SW 1271 (cell line): Measurements from ENCODE around the gene DNAJC1.

ENCODE experiments used
- DNase-seq, 2 experiments: peaks; one replicate each; lab custom pipeline; 2025; lab: John Stamatoyannopoulos, UW

Gene DNAJC1

GRCh38 chr10:21959998-21960397 lies 43.5 kb downstream of the DNAJC1 start:
- no peak for DNase-seq

- DNase-seq = no peak
Measured at GRCh38 chr10:21954690-21955089, 48.8 kb downstream of the DNAJC1 start.

GRCh38 chr10:21954132-21954531 lies 49.4 kb downstream of the DNAJC1 start:
- no peak for DNase-seq

- DNase-seq = peak; percentile 20 to 77
Measured at GRCh38 chr10:21953585-21954057, 49.9 kb downstream of the DNAJC1 start.

- DNase-seq = no peak
Measured at GRCh38 chr10:21950566-21950965, 53.0 kb downstream of the DNAJC1 start.

- DNase-seq = no peak
Measured at GRCh38 chr10:21946946-21947345, 56.6 kb downstream of the DNAJC1 start.

- DNase-seq = no peak
Measured at GRCh38 chr10:21944727-21945386, 58.7 kb downstream of the DNAJC1 start.

- no peak for DNase-seq
Measured at GRCh38 chr10:21943633-21944265, 59.8 kb downstream of the DNAJC1 start.

GRCh38 chr10:21935439-21936023 lies 68.0 kb downstream of the DNAJC1 start:
- DNase-seq = no peak

GRCh38 chr10:21934307-21934706 lies 69.2 kb downstream of the DNAJC1 start:
- DNase-seq = no peak

GRCh38 chr10:21929070-21929469 lies 74.5 kb downstream of the DNAJC1 start:
- no peak for DNase-seq

- DNase-seq = peak in 1 of 2 experiments; percentile 19
Measured at GRCh38 chr10:21927631-21928353, 75.7 kb downstream of the DNAJC1 start.

GRCh38 chr10:21926949-21927348 lies 76.6 kb downstream of the DNAJC1 start:
- DNase-seq = peak; percentile 41 to 81

GRCh38 chr10:21926358-21926925 lies 77.1 kb downstream of the DNAJC1 start:
- DNase-seq = no peak

GRCh38 chr10:21925851-21926250 lies 77.7 kb downstream of the DNAJC1 start:
- no peak for DNase-seq

GRCh38 chr10:21924511-21924910 lies 79.0 kb downstream of the DNAJC1 start:
- no peak for DNase-seq

GRCh38 chr10:21920633-21921032 lies 82.9 kb downstream of the DNAJC1 start:
- no peak for DNase-seq

- DNase-seq = no peak
Measured at GRCh38 chr10:21919906-21920305, 83.6 kb downstream of the DNAJC1 start.

- DNase-seq = no peak
Measured at GRCh38 chr10:21919117-21919516, 84.4 kb downstream of the DNAJC1 start.

GRCh38 chr10:21912625-21913024 lies 90.9 kb downstream of the DNAJC1 start:
- DNase-seq = no peak

- no peak for DNase-seq
Measured at GRCh38 chr10:21910798-21911197, 92.7 kb downstream of the DNAJC1 start.

- no peak for DNase-seq
Measured at GRCh38 chr10:21907436-21907835, 96.1 kb downstream of the DNAJC1 start.
